Smooth muscle cell of the umbilical artery (primary cell): ENCODE data around the gene VWCE. TPM values are rescaled to one million over a fixed set of nuclear protein-coding genes. Genes with fewer than 3 reads are reported as not detected.

Experiments used
- total RNA-seq: library from RNA; depleted of rRNA; stranded (reverse); fragments of >200 nt; gene quantifications from 2 replicates; pipeline ENCODE4 v1.2.3, GENCODE V29; 2014

The VWCE gene, protein sequence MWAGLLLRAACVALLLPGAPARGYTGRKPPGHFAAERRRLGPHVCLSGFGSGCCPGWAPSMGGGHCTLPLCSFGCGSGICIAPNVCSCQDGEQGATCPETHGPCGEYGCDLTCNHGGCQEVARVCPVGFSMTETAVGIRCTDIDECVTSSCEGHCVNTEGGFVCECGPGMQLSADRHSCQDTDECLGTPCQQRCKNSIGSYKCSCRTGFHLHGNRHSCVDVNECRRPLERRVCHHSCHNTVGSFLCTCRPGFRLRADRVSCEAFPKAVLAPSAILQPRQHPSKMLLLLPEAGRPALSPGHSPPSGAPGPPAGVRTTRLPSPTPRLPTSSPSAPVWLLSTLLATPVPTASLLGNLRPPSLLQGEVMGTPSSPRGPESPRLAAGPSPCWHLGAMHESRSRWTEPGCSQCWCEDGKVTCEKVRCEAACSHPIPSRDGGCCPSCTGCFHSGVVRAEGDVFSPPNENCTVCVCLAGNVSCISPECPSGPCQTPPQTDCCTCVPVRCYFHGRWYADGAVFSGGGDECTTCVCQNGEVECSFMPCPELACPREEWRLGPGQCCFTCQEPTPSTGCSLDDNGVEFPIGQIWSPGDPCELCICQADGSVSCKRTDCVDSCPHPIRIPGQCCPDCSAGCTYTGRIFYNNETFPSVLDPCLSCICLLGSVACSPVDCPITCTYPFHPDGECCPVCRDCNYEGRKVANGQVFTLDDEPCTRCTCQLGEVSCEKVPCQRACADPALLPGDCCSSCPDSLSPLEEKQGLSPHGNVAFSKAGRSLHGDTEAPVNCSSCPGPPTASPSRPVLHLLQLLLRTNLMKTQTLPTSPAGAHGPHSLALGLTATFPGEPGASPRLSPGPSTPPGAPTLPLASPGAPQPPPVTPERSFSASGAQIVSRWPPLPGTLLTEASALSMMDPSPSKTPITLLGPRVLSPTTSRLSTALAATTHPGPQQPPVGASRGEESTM
- 1.6 and 1.8 TPM in 2 replicates for total RNA-seq

DNA sequence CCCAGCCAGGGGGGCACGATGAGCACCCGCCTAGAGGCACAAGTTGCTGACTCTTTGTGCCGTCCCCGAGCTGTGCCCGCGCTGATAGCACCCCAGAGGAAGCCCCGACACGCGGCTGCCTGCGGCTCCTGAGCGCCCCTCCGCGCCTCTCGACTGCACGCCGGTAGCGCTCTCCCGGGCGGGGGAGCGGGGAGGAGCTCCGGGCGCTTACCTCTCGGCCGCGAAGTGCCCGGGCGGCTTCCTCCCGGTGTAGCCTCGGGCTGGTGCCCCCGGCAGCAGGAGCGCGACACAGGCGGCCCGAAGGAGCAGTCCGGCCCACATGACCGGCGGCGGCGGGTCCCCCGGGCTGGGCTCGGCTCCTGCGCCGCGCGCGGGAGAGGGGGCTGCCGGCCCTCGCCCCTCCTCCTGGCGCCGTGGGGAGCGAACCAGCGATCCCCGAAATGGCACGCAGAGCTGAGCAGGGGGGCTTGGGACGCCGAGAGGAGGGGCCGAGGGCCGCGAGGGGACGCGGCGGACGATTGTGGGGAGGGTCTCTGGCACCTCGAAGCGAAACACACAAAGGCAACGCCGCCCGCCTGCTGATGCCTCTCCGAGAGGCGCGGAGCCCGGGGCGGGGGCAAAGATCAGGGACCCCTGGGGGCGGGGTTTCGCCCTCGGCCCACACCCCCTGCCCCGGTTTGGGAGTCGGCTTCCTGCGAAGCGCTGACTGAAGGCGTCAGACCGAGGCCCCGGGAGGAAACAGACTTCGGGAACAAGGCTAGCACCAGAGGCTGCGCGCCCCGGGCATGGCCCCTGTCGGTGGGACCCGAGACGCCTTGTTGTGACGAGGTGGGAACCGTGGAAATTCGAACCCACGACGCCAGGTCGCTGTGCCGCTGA lies at the start of gene VWCE:
VWCE (minus strand) TSS at position 600 of the 879 bp plus-strand sequence; CDS start at position 321, 279 bp downstream.

GRCh38 chr11:61332797-61333549 lies 37.9 kb upstream of the VWCE start, which contains the start of the genes DDB1 and TKFC:
Gene DDB1, minus strand, starts transcription at chr11:61333105. Its CDS starts 137 bp downstream, at chr11:61332968.
Gene TKFC, plus strand, starts transcription at chr11:61333228. Its CDS starts 1,501 bp downstream, at chr11:61334729.

DNA sequence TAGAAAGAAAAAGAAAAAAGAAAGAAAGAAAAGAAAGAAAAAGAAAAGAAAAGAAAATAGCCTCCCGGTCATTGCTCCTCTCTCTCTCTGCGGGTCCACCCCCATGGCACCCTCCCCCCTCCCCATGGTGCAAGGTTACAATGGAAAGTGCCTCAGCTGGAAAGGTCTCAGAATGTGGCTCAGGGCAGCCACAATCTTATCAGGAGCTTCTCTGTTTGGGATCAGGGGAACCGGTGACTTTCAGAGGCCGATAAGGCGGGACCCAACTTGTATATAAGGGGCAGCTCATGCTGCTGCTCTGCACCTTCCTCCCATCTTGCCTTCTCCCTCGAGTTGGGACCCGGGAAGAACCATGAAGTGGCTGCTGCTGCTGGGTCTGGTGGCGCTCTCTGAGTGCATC lies 54.2 kb downstream of the VWCE start, which contains the start of gene PGA5:
PGA5 (plus strand) TSS at position 301 of the 400 bp plus-strand sequence; CDS start at position 353, 52 bp downstream.

GRCh38 chr11:61222047-61222446 lies 73.1 kb downstream of the VWCE start, which contains the start of gene PGA4:
Gene PGA4, plus strand, starts transcription at chr11:61222347. Its CDS starts 54 bp downstream, at chr11:61222401.

Other genes with a start within 250 kb of the VWCE start
- gene CD5, start 192.8 kb downstream of the VWCE start, total RNA-seq, result not detected in 2 replicates
- gene VPS37C, start 133.9 kb downstream of the VWCE start, total RNA-seq, result 10.4 and 15.4 TPM in 2 replicates
- gene PGA3, start 91.8 kb downstream of the VWCE start, total RNA-seq, result not detected in 2 replicates
- not detected in 2 replicates for gene PGA4, start 73.0 kb downstream of the VWCE start, total RNA-seq
- gene PGA5, start 54.1 kb downstream of the VWCE start, total RNA-seq, result not detected in 2 replicates
- gene DDB1, start 37.8 kb upstream of the VWCE start, total RNA-seq, result 302 and 330 TPM in 2 replicates
- gene TKFC, start 37.9 kb upstream of the VWCE start, total RNA-seq, result 24.3 and 25.9 TPM in 2 replicates
- gene CYB561A3, start 66.6 kb upstream of the VWCE start, total RNA-seq, result 51.0 and 168 TPM in 2 replicates
- 25.7 and 38.9 TPM in 2 replicates for gene TMEM138, start 67.1 kb upstream of the VWCE start, total RNA-seq
- gene TMEM216, start 97.3 kb upstream of the VWCE start, total RNA-seq, result 10.1 and 14.6 TPM in 2 replicates
- 19.6 and 22.0 TPM in 2 replicates for gene CPSF7, start 134.7 kb upstream of the VWCE start, total RNA-seq
- gene SDHAF2, start 134.8 kb upstream of the VWCE start, total RNA-seq, result 24.3 and 36.8 TPM in 2 replicates
- 0.09 TPM in 1 of 2 replicates, not detected in the other for gene LRRC10B, start 213.4 kb upstream of the VWCE start, total RNA-seq